NCI-H524 (cell line): ENCODE results near the gene TBC1D7.
"Not testable (repeated sequence)": the region's sequence is repeated elsewhere in the genome, so short reads cannot be mapped to it uniquely, and the experiment has no call there.

Experiments used
- DNase-seq, 2 experiments: peaks; one replicate each; lab custom pipeline; 2025; lab: John Stamatoyannopoulos, UW

TBC1D7 gene

GRCh38 chr6:13355999-13356785 is 27.9 kb upstream of the TBC1D7 start:
- no peak for DNase-seq

GRCh38 chr6:13355043-13355945 is 27.0 kb upstream of the TBC1D7 start:
- no peak for DNase-seq

GRCh38 chr6:13354331-13355042 is 26.1 kb upstream of the TBC1D7 start:
- peak; percentile 18 to 64 for DNase-seq

GRCh38 chr6:13352165-13352564 is 23.8 kb upstream of the TBC1D7 start:
- no peak for DNase-seq

- no peak for DNase-seq
Observed at GRCh38 chr6:13351271-13351670, 22.9 kb upstream of the TBC1D7 start.

- no peak for DNase-seq
Observed at GRCh38 chr6:13349811-13350506, 21.6 kb upstream of the TBC1D7 start.

- DNase-seq = no peak
Observed at GRCh38 chr6:13348334-13349113, 20.2 kb upstream of the TBC1D7 start.

- no peak for DNase-seq
Observed at GRCh38 chr6:13346245-13346644, 17.9 kb upstream of the TBC1D7 start.

GRCh38 chr6:13342414-13343019 is 14.2 kb upstream of the TBC1D7 start:
- no peak for DNase-seq

- no peak for DNase-seq
Observed at GRCh38 chr6:13339863-13340630, 11.7 kb upstream of the TBC1D7 start.

- no peak for DNase-seq
Observed at GRCh38 chr6:13338038-13338437, 9.7 kb upstream of the TBC1D7 start.

- DNase-seq = peak; percentile 60 to 82
Observed at GRCh38 chr6:13336553-13336952, 8.2 kb upstream of the TBC1D7 start.

- no peak for DNase-seq
Observed at GRCh38 chr6:13334953-13335352, 6.6 kb upstream of the TBC1D7 start.

GRCh38 chr6:13332349-13332706 is 4.0 kb upstream of the TBC1D7 start:
- no peak for DNase-seq

- DNase-seq = peak in 1 of 2 experiments; percentile 27
Observed at GRCh38 chr6:13331516-13332348, 3.4 kb upstream of the TBC1D7 start.

GRCh38 chr6:13328875-13329183 is 492 bp upstream of the TBC1D7 start:
- no peak for DNase-seq

- DNase-seq = peak in 1 of 2 experiments; percentile 71
Observed at GRCh38 chr6:13327691-13328075, 654 bp downstream of the TBC1D7 start.

GRCh38 chr6:13326031-13326586 is 2.2 kb downstream of the TBC1D7 start:
- not testable (repeated sequence) for DNase-seq
